Endodermal cell (in vitro differentiated cells): ENCODE data around the gene DHRS2. TPM values are rescaled to one million over a fixed set of nuclear protein-coding genes. Genes with fewer than 3 reads are reported as not detected.

Source experiments
- DNase-seq: peaks from one replicate; pipeline ENCODE4 v3.0.0-alpha.2; 2017
- H3K27ac ChIP-seq: 2 replicates; pipeline ENCODE4 v1.5.1; 2013; ENCODE audit warnings: mild to moderate bottlenecking, low read depth, low read length, moderate library complexity
- H3K27me3 ChIP-seq: 2 replicates; pipeline ENCODE4 v1.6.1; 2013; ENCODE audit warnings: mild to moderate bottlenecking, low read length, moderate library complexity; ENCODE audit not compliant: insufficient read depth, control insufficient read depth, poor library complexity, severe bottlenecking
- H3K36me3 ChIP-seq: 2 replicates; pipeline ENCODE4 v1.7.0; 2013; ENCODE audit warnings: mild to moderate bottlenecking, low read length, moderate library complexity; ENCODE audit not compliant: control insufficient read depth, insufficient read depth
- H3K4me1 ChIP-seq: one replicate; pipeline ENCODE4 v1.7.0; 2013; ENCODE audit warnings: low read length; ENCODE audit not compliant: control insufficient read depth, insufficient read depth
- H3K4me3 ChIP-seq: 2 replicates; pipeline ENCODE4 v1.5.1; 2013; ENCODE audit warnings: mild to moderate bottlenecking, low read length, moderate library complexity
- H3K9ac ChIP-seq: 2 replicates; pipeline ENCODE4 v1.6.1; 2013; ENCODE audit warnings: mild to moderate bottlenecking, low read length, moderate library complexity; ENCODE audit not compliant: poor library complexity, severe bottlenecking; ENCODE audit errors: extremely low read depth
- H3K9me3 ChIP-seq: 2 replicates; pipeline ENCODE4 v1.6.1; 2013; ENCODE audit warnings: mild to moderate bottlenecking, low read length, moderate library complexity; ENCODE audit not compliant: control insufficient read depth
- H3K27ac Mint-ChIP-seq: 2 replicates; pipeline ENCODE4 v1.8.0; 2020; ENCODE audit warnings: mixed read lengths
- H3K27me3 Mint-ChIP-seq: 2 replicates; pipeline ENCODE4 v1.8.0; 2021; ENCODE audit warnings: mild to moderate bottlenecking, mixed read lengths; ENCODE audit not compliant: insufficient read depth
- H3K36me3 Mint-ChIP-seq: 2 replicates; pipeline ENCODE4 v1.8.0; 2020; ENCODE audit warnings: low read depth, mixed read lengths
- H3K4me1 Mint-ChIP-seq: 2 replicates; pipeline ENCODE4 v1.8.0; 2020; ENCODE audit warnings: mixed read lengths
- H3K4me3 Mint-ChIP-seq: 2 replicates; pipeline ENCODE4 v1.8.0; 2020; ENCODE audit warnings: mild to moderate bottlenecking, moderate library complexity, mixed read lengths
- H3K9me3 Mint-ChIP-seq: 2 replicates; pipeline ENCODE4 v1.8.0; 2020; ENCODE audit warnings: mild to moderate bottlenecking, mixed read lengths
- CTCF ChIP-seq: fragments of 200-600 bp; sonication (generic); conservative IDR thresholded peaks from 2 replicates; pipeline ENCODE4 v1.5.0; 2021; ENCODE audit warnings: antibody characterized with exemption, mild to moderate bottlenecking
- WGBS, 2 experiments: methylation state at CpG; one replicate each; pipeline versions ENCODE4 v1.1.5 to v1.1.7; 2013; ENCODE audit warnings: missing lambda C conversion rate in 2 of 2, mixed read lengths in 1 of 2; ENCODE audit not compliant: insufficient coverage in 1 of 2, insufficient read length in 1 of 2; 5-methylcytosine and 5-hydroxymethylcytosine counted together
- total RNA-seq, 2 donors: library from RNA; stranded (reverse); fragmentation: NEBNext Ultra II Directional in 1 of 2; extraction: Animal tissue kit (Norgen Biotek cat#: 25700) in 1 of 2; gene quantifications; 2 replicates in 1 of 2; 3 replicates in 1 of 2; pipeline ENCODE4 v1.2.1, GENCODE V29; 2021

The DHRS2 gene
- total RNA-seq, 2 donors from 2014 or later, result 0.66 to 1.2 TPM

GRCh38 chr14:23646648-23647549 lies 10.7 kb downstream of the DHRS2 start:
- Mint-ChIP-seq H3K27me3 (peaks cover 5% of the 10 kb centered on the region), H3K9me3 (no peaks in the 10 kb centered on the region), H3K4me1 (no peaks in the 10 kb centered on the region), H3K36me3 (no peaks in the 10 kb centered on the region), H3K4me3 (no peak overlapping the region), H3K27ac (no peak overlapping the region)
- DNase-seq, result no peak
- H3K4me1 ChIP-seq, result no peaks in the 10 kb centered on the region
- H3K4me3 ChIP-seq, result no peak overlapping the region
- WGBS, 2 experiments, result 79 to 100% methylated on average over 2 to 6 of the region's 6 CpGs
- no peak for TF ChIP-seq CTCF
- H3K36me3 ChIP-seq, result no peaks in the 10 kb centered on the region
- H3K9me3 ChIP-seq, result no peaks in the 10 kb centered on the region
- no peak overlapping the region for H3K9ac ChIP-seq
- H3K27ac ChIP-seq, result no peak overlapping the region
- H3K27me3 ChIP-seq, result no peaks in the 10 kb centered on the region

- Histone ChIP-seq H3K4me1 (no peaks in the 10 kb centered on the region), H3K9ac (no peak overlapping the region), H3K27me3 (no peaks in the 10 kb centered on the region), H3K27ac (no peak overlapping the region), H3K36me3 (no peaks in the 10 kb centered on the region), H3K9me3 (no peaks in the 10 kb centered on the region), H3K4me3 (no peak overlapping the region)
- no peak for DNase-seq
- H3K27me3 Mint-ChIP-seq, result peaks cover 5% of the 10 kb centered on the region
- H3K9me3 Mint-ChIP-seq, result no peaks in the 10 kb centered on the region
- H3K27ac Mint-ChIP-seq, result no peak overlapping the region
- 91% methylated on average over 1 of the region's 2 CpGs; no CpG with 5 or more reads in 1 of the 2 experiments for WGBS, 2 experiments
- H3K4me1 Mint-ChIP-seq, result no peaks in the 10 kb centered on the region
- no peak for TF ChIP-seq CTCF
- no peaks in the 10 kb centered on the region for H3K36me3 Mint-ChIP-seq
- H3K4me3 Mint-ChIP-seq, result no peak overlapping the region
Measured at GRCh38 chr14:23647619-23648018, 11.5 kb downstream of the DHRS2 start.

GRCh38 chr14:23648764-23649460 lies 12.7 kb downstream of the DHRS2 start:
- no peak for TF ChIP-seq CTCF
- Histone ChIP-seq H3K36me3 (no peaks in the 10 kb centered on the region), H3K4me1 (no peaks in the 10 kb centered on the region), H3K27ac (no peak overlapping the region), H3K4me3 (no peak overlapping the region), H3K27me3 (no peaks in the 10 kb centered on the region), H3K9me3 (no peaks in the 10 kb centered on the region), H3K9ac (no peak overlapping the region)
- Mint-ChIP-seq H3K4me3 (no peak overlapping the region), H3K36me3 (no peaks in the 10 kb centered on the region), H3K27me3 (peaks cover 4% of the 10 kb centered on the region), H3K9me3 (no peaks in the 10 kb centered on the region), H3K4me1 (peaks cover 5% of the 10 kb centered on the region), H3K27ac (no peak overlapping the region)
- no peak for DNase-seq
- WGBS, 2 experiments, result 60 to 69% methylated on average over 5 of the region's 5 CpGs
